HG02588 (cell line): Measurements from ENCODE around the gene DNMT3A.
"Not testable (repeated sequence)": the region's sequence is repeated elsewhere in the genome, so short reads cannot be mapped to it uniquely, and the experiment has no call there.

Experiments
- ATAC-seq: cut with Tn5 transposase; IDR thresholded peaks from one replicate; pipeline ENCODE4 v1.9.1; 2021; ENCODE audit warnings: mild to moderate bottlenecking, moderate library complexity; ENCODE audit not compliant: unreplicated experiment

DNMT3A gene

DNA sequence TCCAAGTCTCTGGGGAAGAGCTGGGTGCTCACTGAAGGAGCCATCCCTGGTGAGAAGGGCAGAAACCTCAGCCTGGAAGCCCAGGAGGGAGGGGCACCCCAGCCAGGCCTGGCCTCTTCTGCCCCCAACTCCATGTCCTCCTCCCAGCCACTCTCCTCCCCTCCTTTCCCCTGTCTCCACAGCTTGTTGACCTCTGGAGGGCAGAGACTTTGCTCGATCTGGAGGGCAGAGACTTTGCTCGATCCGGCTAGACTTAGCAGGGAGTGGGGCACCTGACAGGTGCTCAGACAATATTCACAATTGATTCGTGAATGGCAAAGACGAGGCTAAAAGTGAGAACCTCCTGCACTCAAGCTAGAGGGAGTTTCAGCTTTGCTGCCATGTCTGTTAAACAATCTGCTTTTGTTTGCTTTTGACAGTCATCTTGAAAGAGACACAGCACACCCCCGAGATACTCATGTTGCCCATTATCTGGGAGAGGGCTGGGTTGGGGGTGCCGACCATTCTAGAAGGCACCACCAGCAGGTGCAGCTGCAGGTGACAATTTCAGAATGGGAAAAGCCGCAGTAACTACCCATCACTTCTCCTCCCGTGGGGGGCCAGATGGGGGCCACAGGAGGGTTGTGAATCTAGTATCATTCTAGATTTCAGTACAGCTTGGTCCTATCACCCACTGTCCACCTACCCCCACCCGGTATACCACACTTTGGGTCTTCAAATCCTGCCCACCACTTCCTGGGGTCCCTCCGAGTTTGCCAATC lies 54.8 kb downstream of the DNMT3A start:
- no peak for ATAC-seq

DNA sequence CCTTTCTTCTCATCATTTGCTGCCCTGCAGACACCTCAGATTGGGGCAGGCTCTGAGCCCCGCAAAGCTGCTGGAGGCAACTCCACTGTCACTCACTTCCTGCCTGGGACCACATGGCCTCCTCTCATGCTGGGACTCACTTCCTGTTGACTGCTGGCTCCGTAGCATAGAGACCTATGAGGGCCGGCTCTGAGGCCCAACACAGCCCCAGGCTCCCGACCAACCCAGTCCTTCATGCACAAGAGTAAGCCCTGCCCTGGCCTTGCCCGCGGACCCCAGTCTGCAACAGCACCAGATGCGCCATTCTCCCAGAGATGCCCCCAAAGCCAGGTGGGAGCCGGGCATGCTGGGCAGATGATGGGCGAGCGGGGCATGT lies 55.7 kb downstream of the DNMT3A start:
- ATAC-seq, result no peak

DNA sequence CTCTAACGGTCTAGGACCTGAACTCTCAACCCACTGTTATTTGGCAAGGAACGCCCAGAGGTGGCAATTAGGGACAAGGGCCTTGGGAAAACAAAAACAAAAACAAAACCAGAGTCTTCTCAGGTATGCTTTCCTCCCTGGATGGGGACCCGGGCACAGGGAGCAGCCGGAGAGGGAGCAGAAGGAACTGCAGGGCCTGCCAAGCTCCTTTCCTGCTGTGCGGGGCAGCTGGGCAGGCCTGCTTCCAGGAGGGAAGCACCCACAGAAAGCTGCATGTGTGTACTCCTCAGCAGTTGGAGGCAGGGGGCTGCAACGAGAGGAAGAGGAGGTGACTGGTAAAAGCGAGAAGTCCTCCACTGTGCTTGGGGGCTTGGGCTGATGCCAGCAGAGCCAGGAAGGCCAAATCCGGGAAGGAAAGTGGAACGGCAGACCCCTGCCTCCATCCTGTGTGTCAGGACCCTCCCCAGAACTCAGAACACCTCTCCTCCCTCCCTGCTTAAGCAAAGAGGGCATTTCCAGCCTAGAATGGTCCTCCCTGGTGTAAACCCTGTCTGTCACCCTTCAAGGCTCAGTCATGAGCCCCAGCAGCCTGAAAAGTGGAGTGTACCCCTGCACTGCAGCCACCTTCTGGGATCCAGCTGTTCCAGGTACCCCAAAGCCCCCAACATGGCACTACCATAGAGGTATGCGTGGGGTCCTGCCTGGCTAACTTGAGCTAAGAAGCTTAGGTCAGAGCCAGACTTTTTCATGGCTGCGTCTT lies 56.3 kb downstream of the DNMT3A start:
- no peak for ATAC-seq

DNA sequence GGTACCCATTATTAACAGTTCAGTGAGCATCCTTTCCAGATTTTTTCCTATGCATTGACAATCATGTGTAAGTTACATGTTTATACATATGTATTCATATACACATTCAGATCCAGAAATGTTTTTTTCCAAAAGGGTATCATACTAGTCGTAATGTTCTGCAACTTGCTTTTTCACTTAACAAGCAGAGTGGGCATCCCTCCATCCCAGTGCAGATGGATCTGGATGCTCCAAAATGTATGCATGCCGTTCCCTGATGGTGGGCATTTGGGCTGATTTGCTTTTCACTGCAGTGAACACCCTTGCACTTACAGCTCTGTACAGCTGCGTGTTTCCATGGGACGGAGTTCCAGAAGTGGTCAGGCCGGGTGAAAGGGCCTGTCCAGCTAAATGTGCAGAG lies 57.0 kb downstream of the DNMT3A start:
- no peak for ATAC-seq

DNA sequence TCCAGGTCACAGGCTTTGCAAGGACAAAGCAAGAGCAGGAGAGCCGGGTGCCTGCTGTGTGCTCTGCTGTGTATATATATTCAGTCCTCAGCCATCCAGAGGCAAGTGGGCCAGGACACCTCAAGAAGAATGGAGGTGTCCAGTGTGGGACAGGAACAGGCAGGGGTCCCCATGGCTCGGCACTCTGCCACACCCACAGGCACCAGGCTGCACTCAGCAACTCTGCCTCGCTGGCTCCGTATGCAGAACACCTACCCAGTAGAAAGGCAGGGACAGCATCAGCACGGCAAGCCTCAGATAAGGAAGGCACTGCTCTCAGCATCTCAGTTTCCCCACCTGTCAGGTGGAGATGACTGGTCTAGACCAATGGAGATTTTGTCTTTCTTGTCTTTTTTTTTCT lies 57.8 kb downstream of the DNMT3A start:
- no peak for ATAC-seq

DNA sequence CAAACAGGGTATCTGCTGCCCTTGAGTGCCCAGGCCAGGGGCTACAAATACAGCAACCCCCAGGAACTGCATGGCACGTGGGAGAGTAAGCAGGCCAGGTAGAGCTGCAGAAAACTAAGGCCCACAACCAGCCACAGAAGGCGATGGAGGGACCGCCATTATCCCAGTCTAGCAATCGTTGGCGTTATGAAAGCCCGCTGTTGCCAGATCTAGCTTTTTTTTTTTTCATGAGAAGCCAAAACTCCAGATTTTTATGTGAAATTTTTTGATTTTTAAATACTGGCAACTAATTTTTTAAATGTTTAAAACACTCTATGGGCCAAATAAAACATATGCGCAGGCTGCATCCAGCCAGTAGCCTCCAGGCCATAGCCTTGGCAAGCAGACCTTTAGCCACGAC lies 59.8 kb downstream of the DNMT3A start:
- ATAC-seq, result no peak

DNA sequence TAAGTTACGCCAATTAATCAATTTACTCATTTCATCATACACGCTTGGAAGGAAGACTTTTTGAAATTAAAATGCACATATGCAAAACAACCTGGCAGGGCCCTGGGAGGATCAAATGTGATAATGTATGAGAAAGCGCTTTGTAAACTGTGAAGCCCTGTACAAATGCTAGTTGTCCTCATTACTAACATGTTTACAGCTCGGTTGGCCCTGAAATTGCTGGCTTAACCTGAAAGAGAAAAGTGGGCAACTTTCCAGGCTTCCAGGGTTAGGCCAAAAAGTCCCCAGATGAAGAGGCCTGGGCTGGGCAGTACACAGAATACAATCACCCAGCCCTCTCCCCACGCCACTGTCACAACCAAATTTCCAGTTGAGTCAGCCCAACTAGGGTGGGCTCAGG lies 60.2 kb downstream of the DNMT3A start:
- no peak for ATAC-seq

DNA sequence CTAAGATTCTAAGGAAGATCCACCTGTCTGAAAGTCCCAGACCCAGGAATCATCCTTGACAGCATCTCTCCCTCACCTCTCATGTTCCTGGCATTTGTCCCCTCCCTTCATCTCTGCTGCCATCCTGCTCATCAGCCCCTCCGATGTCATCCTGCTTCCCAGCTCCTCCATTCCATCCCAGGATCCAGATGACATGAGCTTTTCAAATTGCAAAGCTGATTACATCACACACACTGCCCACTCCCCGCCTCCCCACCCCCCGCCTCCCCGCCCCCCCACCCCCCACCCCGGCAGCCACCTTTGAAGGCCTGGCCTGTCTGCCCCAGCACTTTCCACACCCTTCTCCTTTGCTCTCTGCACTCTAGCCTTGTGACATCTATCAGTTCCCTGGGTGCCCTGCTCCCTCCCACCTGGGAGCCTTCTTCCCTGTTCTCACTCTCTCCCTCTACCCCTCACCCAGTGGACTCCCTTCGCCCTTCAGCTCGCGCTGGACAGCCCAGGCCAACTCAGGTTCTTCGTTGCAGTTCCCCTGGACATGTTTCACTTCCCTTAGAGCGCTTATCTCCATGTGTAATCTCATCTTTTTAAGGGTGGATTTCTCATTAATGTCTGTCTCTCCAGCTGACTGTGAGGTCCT lies 61.6 kb downstream of the DNMT3A start:
- no peak for ATAC-seq

DNA sequence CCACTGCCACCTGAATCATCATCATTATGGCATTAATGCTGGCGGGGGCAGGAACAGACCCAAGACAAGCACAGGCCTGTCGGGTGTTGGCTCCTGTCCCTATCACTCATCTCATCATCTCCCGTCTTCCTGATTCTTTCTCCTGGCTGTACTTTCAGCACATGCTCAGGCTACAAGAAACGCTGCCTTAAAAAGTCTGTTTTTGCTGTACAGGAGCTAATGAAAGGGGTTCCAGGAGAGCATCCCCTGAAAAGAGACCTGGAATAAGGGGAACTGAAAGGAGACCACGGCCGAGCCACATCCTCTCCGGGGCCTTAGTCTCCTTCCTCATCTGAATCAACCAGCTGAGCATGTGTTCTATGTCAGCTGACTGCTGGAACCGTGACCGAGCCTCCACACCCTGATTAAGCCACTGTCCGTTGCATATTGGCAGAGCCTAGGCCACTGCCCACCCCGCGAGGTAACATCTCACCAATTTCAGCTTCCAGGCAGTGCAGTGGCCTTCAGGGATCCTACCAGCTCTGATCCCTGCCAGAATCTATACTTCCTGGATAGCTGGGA lies 62.6 kb downstream of the DNMT3A start:
- peak; percentile 70 for ATAC-seq

DNA sequence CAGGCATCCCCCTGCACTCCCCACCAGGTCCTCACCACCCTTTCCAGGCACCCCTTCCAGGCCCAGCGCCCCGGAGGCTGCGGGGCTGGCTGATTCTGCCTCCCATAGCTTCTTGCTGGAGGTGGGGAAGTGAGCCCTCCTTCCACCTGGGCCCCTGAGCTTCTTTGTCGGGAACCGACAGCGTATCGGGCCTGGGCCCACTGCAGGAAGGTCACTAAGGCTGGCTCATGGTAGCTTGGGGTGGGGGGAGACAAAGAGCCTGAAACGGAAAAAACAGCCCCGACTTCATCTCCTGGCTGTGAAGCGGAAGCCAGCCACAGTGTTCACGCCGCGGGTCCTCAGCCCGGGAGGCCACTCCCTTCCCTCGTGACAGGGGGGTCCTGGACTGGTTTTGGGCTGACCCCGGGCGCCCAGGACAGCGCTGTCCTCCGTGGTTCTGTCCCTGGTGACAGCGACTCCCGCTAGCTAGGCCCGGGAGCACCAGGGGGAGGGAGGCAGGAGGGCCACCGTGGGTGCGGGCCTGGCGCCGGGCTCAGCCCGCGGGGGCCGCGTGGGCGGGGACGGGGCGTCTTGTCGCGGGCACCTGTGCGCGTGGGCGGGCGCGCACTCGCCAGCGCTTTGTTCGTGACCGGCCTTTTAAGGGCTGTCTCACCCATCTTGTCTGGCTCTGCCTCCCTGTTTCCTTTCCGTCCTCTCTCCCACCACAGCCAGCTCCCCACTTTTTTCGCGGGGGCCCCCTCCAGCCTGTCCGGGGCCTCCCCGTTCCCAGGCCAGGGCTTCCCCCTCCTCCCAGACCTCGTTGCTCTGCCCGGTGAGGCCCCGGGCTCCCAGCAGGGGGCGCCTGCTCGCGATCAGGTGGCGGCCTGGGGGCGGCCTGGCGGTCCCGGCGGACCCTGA lies 64.9 kb downstream of the DNMT3A start:
- peak; percentile 38 for ATAC-seq

DNA sequence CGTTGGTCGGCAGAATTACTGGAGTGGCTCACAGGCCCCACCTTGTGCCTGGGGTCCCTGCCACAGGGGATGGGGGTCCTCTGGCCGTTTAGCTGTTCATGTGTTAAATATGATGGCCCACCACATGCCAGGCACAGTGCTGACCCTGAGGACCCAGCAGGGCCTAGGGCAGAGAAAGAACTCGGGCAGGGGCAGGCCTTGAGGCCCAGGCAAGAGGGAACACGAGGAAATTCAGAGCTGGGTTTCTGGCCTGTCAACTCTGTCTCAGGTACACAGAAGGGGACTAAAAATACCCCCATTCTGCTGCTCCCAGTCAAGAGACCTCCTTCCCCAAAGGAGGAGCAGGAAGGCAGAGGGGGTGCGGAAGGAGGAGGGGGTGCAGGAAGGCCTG lies 66.2 kb downstream of the DNMT3A start:
- no peak for ATAC-seq

DNA sequence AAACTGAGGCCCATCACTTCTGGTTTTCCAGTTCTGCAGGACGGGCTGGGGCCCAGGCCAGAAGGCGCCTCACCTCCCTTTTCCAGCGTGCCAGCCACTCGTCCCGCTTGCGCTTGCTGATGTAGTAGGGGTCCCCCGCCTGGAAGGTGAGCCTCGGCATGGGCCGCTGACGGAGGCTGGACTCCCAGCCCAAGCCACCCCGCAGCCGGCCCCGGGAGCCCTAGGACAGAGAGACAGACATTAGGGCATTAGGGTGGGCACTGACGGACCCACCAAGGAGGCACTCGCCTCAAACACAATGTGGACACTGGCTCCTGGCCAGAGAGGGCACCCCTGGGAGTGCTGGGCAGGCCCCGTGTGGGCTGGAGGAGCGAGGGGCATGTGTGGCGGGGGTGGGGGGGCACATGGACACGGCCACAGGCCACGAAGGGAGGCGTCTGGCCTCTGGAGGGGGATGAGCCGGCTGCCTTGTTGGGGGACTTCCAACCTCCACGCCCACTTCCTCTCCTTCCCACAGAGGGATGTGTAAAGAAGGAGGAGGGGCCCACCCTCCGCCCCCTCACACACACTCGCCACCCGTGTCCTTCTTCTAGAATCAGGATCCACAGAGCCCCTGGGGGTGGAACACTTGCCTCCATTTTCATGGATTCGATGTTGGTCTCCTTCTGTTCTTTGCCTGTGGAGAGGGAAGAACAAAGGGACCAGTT lies 66.7 kb downstream of the DNMT3A start:
- ATAC-seq, result no peak

DNA sequence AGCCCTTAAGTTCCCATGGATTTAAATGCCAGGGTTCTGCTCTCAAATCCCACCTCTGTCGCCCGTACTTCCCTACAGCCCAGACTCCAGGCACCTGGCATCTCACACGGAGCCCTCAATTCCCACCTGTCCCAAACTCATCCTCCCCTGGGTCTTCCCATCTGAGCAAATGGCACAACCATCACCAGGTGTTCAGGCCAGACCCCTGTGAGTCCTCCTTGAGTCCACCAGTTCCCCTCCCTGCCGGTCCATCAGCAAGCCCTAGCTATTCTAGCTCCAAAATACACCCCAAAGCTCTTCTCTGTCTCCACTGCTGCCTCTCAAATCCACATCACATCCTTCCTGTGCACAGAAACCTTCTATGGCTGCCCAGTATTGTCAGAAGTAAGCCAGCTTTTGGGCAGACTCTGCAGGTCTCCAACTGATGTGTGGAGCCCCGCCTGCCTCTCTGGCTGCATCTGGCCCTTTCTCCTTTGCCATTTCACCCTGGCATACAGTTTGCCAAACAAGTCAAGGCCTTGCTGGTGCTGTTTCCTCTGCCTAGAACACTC lies 67.7 kb downstream of the DNMT3A start:
- ATAC-seq, result no peak

DNA sequence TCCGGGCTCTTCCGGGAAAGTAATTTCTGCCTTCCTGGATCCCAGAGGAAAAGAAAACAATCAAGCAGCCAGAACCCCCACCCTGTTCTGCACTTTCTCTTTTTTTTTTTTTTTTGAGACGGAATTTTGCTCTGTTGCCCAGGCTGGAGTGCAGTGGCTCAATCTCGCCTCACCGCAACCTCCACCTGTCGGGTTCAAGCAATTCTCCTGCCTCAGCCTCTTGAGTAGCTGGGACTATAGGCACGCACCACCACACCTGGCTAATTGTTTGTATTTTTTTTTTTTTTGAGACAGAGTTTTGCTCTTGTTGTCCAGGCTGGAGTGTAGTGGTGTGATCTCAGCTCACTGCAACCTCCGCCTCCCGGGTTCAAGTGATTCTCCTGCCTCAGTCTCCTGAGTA lies 69.0 kb downstream of the DNMT3A start:
- ATAC-seq, result not testable (repeated sequence)

DNA sequence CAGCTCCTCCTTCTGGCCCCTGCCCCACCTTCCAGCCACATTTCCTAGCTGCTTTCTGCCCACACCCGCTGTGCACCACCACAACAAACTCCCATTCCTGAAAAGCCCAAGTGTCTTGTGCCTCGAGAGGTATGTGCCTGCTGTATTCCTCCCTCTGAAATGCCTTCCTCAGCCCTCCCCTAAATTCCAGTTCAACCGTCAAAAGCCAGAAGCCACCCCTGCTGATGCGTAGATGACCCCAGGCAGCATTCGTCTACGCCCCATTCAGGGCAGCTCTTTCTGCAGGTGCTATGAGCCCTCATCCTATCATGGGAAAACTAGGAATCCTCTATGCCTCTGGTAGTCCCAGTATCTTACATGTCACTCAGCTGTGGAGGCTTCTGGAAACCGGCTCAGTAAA lies 71.7 kb downstream of the DNMT3A start:
- ATAC-seq, result no peak

DNA sequence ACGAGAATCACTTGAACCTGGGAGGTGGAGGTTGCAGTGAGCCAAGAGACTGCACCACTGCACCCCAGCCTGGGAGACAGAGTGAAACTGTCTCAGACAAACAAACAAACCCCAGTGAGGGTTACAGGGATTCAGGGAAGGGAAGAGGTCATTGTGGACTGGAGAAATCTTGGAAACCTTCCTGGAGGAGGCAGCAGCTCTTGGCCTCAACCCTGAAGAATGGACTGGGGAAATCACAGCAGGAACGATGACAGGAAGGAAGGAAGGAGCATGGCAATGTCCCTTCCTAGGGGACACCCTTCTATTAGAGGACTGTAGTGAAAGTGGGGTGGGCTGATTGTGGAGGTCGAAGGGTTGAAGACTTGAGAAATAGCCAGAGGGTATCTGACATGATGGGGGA lies 72.5 kb downstream of the DNMT3A start:
- ATAC-seq, result no peak

DNA sequence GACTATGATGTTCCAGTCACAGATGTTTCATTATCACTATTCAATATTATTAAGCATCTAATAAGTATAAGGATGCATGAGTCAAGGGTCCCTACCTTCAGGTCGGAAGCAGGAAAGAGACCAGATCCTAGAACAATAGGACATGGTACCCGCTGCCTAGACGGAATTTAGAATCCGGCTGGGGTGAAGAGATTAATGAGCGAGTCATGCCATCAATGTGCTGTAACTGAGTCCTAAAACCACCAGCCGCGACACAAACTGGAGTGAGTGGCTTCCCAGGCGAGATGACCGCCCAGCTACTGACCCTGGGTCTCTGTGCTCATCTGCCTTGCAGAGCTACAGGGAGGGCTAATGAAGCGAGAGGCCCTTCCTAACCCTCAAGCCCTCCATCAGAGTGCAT lies 73.6 kb downstream of the DNMT3A start:
- no peak for ATAC-seq

DNA sequence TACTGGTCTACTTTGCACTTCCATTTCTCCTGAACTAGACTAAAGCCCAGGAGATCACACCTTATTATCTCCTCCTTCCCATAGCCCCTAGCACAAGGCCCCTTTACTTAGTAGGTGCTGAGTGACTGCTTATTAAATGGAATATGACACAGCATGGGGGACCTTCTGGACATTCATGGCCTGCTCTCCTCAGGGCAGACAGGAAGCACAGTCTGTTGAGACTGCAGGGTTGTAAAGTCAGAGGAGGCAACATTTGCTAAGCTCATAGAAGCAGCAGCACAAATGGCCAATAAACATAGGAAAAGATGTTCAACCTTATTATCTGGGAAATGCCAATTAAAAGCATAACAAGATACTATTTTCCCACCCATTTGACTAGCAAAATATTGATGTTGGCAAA lies 75.3 kb downstream of the DNMT3A start:
- ATAC-seq, result no peak

DNA sequence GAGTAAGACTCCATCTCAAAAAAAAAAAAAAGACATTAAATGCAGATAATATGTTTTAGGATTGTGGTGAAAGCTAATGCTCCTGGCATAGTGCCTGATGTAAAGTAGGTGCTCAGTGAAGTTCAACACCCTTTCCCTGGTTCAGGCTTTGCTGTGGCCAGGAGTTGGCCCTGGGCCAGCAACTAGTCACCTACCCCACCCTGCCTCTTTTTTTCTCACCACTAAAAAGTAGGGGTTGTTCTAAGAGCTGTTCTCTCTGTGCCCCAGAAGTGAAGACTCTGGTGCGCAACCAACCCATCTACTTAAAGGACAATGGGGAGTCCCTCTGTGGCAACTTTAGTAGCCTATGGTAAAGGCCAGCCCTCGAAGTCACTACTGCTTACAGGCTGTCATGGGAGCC lies 75.9 kb downstream of the DNMT3A start:
- ATAC-seq, result no peak

DNA sequence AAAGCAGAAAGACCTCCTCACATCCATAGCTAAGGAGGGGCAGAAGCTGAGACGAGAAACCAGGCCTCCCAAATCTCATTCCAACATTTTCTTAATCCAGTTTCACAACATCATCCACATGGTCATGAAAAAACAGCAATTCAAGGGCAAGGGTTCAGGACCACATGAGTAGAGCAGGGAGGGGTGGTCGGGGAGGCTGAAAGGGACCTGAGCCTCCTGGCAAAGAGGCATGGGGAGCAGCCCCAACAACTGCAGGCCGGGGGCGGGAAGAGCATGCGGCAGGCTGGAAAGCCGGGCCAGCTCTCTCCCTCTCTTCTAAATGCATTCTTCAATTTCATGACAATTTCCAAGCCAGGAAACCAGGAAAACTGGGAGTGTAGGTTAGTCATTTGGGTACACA lies 76.7 kb downstream of the DNMT3A start:
- ATAC-seq, result no peak
